ENCODE measurements around the gene ANKRD39.
"Not testable (repeated sequence)": the region's sequence is repeated elsewhere in the genome, so short reads cannot be mapped to it uniquely, and the experiment has no call there.

The ANKRD39 gene

GRCh38 chr2:96813656-96814055 is 44.2 kb downstream of the ANKRD39 start:
- no peaks in the 10 kb centered on the region for H3K9me3 ChIP-seq (ENCODE audit: control insufficient read depth, low read length)
- 95 to 96% methylated on average over 3 of the region's 4 CpGs for WGBS, 2 experiments (ENCODE audit: insufficient coverage in 2 of 2)
- no peak overlapping the region for H3K4me3 ChIP-seq (ENCODE audit: extremely low read depth, insufficient read depth, low read length, poor library complexity, severe bottlenecking)
- H3K27ac ChIP-seq (ENCODE audit: low read depth, low read length, severe bottlenecking): no peak overlapping the region
- H3K36me3 ChIP-seq (ENCODE audit: control insufficient read depth, insufficient read depth, low read length): peaks cover 7% of the 10 kb centered on the region
- peaks cover 20% of the 10 kb centered on the region for H3K4me1 ChIP-seq (ENCODE audit: control insufficient read depth, insufficient read depth, low read length, poor library complexity, severe bottlenecking)

- Histone ChIP-seq H3K27ac (ENCODE audit: low read depth, low read length, severe bottlenecking) (no peak overlapping the region), H3K36me3 (ENCODE audit: control insufficient read depth, insufficient read depth, low read length) (no peaks in the 10 kb centered on the region), H3K9me3 (ENCODE audit: control insufficient read depth, low read length) (no peaks in the 10 kb centered on the region), H3K4me3 (ENCODE audit: extremely low read depth, insufficient read depth, low read length, poor library complexity, severe bottlenecking) (no peak overlapping the region), H3K4me1 (ENCODE audit: control insufficient read depth, insufficient read depth, low read length, poor library complexity, severe bottlenecking) (peaks cover 7% of the 10 kb centered on the region)
- WGBS, 2 experiments (ENCODE audit: insufficient coverage in 2 of 2): 92 to 100% methylated on average over 2 to 3 of the region's 3 CpGs
Measured at GRCh38 chr2:96811917-96812316, 45.9 kb downstream of the ANKRD39 start.

GRCh38 chr2:96810783-96811192 is 47.0 kb downstream of the ANKRD39 start:
- Histone ChIP-seq H3K9me3 (ENCODE audit: control insufficient read depth, low read length) (no peaks in the 10 kb centered on the region), H3K36me3 (ENCODE audit: control insufficient read depth, insufficient read depth, low read length) (no peaks in the 10 kb centered on the region), H3K4me1 (ENCODE audit: control insufficient read depth, insufficient read depth, low read length, poor library complexity, severe bottlenecking) (peaks cover 7% of the 10 kb centered on the region), H3K27ac (ENCODE audit: low read depth, low read length, severe bottlenecking) (no peak overlapping the region), H3K4me3 (ENCODE audit: extremely low read depth, insufficient read depth, low read length, poor library complexity, severe bottlenecking) (no peak overlapping the region)
- 82 to 93% methylated on average over 2 of the region's 5 CpGs for WGBS, 2 experiments (ENCODE audit: insufficient coverage in 2 of 2)

GRCh38 chr2:96809951-96810782 is 47.6 kb downstream of the ANKRD39 start:
- H3K4me3 ChIP-seq (ENCODE audit: extremely low read depth, insufficient read depth, low read length, poor library complexity, severe bottlenecking): no peak overlapping the region
- WGBS, 2 experiments (ENCODE audit: insufficient coverage in 2 of 2): 92 to 96% methylated on average over 7 to 10 of the region's 12 CpGs
- no peak overlapping the region for H3K27ac ChIP-seq (ENCODE audit: low read depth, low read length, severe bottlenecking)
- peaks cover 7% of the 10 kb centered on the region for H3K4me1 ChIP-seq (ENCODE audit: control insufficient read depth, insufficient read depth, low read length, poor library complexity, severe bottlenecking)
- no peaks in the 10 kb centered on the region for H3K36me3 ChIP-seq (ENCODE audit: control insufficient read depth, insufficient read depth, low read length)
- no peaks in the 10 kb centered on the region for H3K9me3 ChIP-seq (ENCODE audit: control insufficient read depth, low read length)

GRCh38 chr2:96809216-96809882 is 48.5 kb downstream of the ANKRD39 start:
- H3K4me3 ChIP-seq (ENCODE audit: extremely low read depth, insufficient read depth, low read length, poor library complexity, severe bottlenecking): no peak overlapping the region
- no peak overlapping the region for H3K27ac ChIP-seq (ENCODE audit: low read depth, low read length, severe bottlenecking)
- H3K4me1 ChIP-seq (ENCODE audit: control insufficient read depth, insufficient read depth, low read length, poor library complexity, severe bottlenecking): peaks cover 7% of the 10 kb centered on the region
- no peaks in the 10 kb centered on the region for H3K36me3 ChIP-seq (ENCODE audit: control insufficient read depth, insufficient read depth, low read length)
- WGBS, 2 experiments (ENCODE audit: insufficient coverage in 2 of 2): 90 to 93% methylated on average over 12 of the region's 13 CpGs
- no peaks in the 10 kb centered on the region for H3K9me3 ChIP-seq (ENCODE audit: control insufficient read depth, low read length)

- peaks cover 7% of the 10 kb centered on the region for H3K4me1 ChIP-seq (ENCODE audit: control insufficient read depth, insufficient read depth, low read length, poor library complexity, severe bottlenecking)
- H3K9me3 ChIP-seq (ENCODE audit: control insufficient read depth, low read length): no peaks in the 10 kb centered on the region
- H3K27ac ChIP-seq (ENCODE audit: low read depth, low read length, severe bottlenecking): no peak overlapping the region
- no peak overlapping the region for H3K4me3 ChIP-seq (ENCODE audit: extremely low read depth, insufficient read depth, low read length, poor library complexity, severe bottlenecking)
- 87 to 96% methylated on average over 8 to 9 of the region's 10 CpGs for WGBS, 2 experiments (ENCODE audit: insufficient coverage in 2 of 2)
- H3K36me3 ChIP-seq (ENCODE audit: control insufficient read depth, insufficient read depth, low read length): no peaks in the 10 kb centered on the region
Measured at GRCh38 chr2:96808176-96808837, 49.5 kb downstream of the ANKRD39 start.

- 83 to 98% methylated on average over 7 of the region's 10 CpGs for WGBS, 2 experiments (ENCODE audit: insufficient coverage in 2 of 2)
- Histone ChIP-seq H3K4me3 (ENCODE audit: extremely low read depth, insufficient read depth, low read length, poor library complexity, severe bottlenecking) (no peak overlapping the region), H3K27ac (ENCODE audit: low read depth, low read length, severe bottlenecking) (no peak overlapping the region), H3K4me1 (ENCODE audit: control insufficient read depth, insufficient read depth, low read length, poor library complexity, severe bottlenecking) (peaks cover 7% of the 10 kb centered on the region), H3K36me3 (ENCODE audit: control insufficient read depth, insufficient read depth, low read length) (no peaks in the 10 kb centered on the region), H3K9me3 (ENCODE audit: control insufficient read depth, low read length) (no peaks in the 10 kb centered on the region)
Measured at GRCh38 chr2:96807127-96807471, 50.7 kb downstream of the ANKRD39 start.

GRCh38 chr2:96806468-96807126 is 51.2 kb downstream of the ANKRD39 start:
- H3K4me3 ChIP-seq (ENCODE audit: extremely low read depth, insufficient read depth, low read length, poor library complexity, severe bottlenecking): no peak overlapping the region
- H3K27ac ChIP-seq (ENCODE audit: low read depth, low read length, severe bottlenecking): no peak overlapping the region
- H3K4me1 ChIP-seq (ENCODE audit: control insufficient read depth, insufficient read depth, low read length, poor library complexity, severe bottlenecking): peaks cover 7% of the 10 kb centered on the region
- WGBS, 2 experiments (ENCODE audit: insufficient coverage in 2 of 2): 97 to 100% methylated on average over 1 to 11 of the region's 23 CpGs
- H3K36me3 ChIP-seq (ENCODE audit: control insufficient read depth, insufficient read depth, low read length): peaks cover 4% of the 10 kb centered on the region
- H3K9me3 ChIP-seq (ENCODE audit: control insufficient read depth, low read length): no peaks in the 10 kb centered on the region

- WGBS, 2 experiments (ENCODE audit: insufficient coverage in 2 of 2): 100% methylated on average over 3 of the region's 20 CpGs; no CpG with 5 or more reads in 1 of the 2 experiments
- H3K27ac ChIP-seq (ENCODE audit: low read depth, low read length, severe bottlenecking); H3K36me3 ChIP-seq (ENCODE audit: control insufficient read depth, insufficient read depth, low read length); H3K4me1 ChIP-seq (ENCODE audit: control insufficient read depth, insufficient read depth, low read length, poor library complexity, severe bottlenecking); H3K4me3 ChIP-seq (ENCODE audit: extremely low read depth, insufficient read depth, low read length, poor library complexity, severe bottlenecking); H3K9me3 ChIP-seq (ENCODE audit: control insufficient read depth, low read length): not testable (repeated sequence)
Measured at GRCh38 chr2:96805946-96806345, 51.9 kb downstream of the ANKRD39 start.

- peaks cover 4% of the 10 kb centered on the region for H3K36me3 ChIP-seq (ENCODE audit: control insufficient read depth, insufficient read depth, low read length)
- no peak overlapping the region for H3K27ac ChIP-seq (ENCODE audit: low read depth, low read length, severe bottlenecking)
- H3K9me3 ChIP-seq (ENCODE audit: control insufficient read depth, low read length): no peaks in the 10 kb centered on the region
- H3K4me1 ChIP-seq (ENCODE audit: control insufficient read depth, insufficient read depth, low read length, poor library complexity, severe bottlenecking): peaks cover 4% of the 10 kb centered on the region
- H3K4me3 ChIP-seq (ENCODE audit: extremely low read depth, insufficient read depth, low read length, poor library complexity, severe bottlenecking): no peak overlapping the region
Measured at GRCh38 chr2:96804986-96805385, 52.8 kb downstream of the ANKRD39 start.

All from mesodermal cell (in vitro differentiated cells).